Epithelial cell of proximal tubule (primary cell): ENCODE data around the gene CBLC. TPM values are rescaled to one million over a fixed set of nuclear protein-coding genes. Genes with fewer than 3 reads are reported as not detected.
"Not testable (repeated sequence)": the region's sequence is repeated elsewhere in the genome, so short reads cannot be mapped to it uniquely, and the experiment has no call there.

ENCODE experiments used
- DNase-seq: peaks from one replicate; pipeline ENCODE4 v3.0.0-alpha.2; 2011; ENCODE audit warnings: low read depth
- H3K4me3 ChIP-seq: 2 replicates; pipeline ENCODE4 v1.5.1; 2011; ENCODE audit warnings: low read depth, mild to moderate bottlenecking, low read length
- CTCF ChIP-seq: conservative IDR thresholded peaks from 2 replicates; pipeline ENCODE4 v1.5.1; 2012; ENCODE audit warnings: low read depth, mild to moderate bottlenecking, low read length
- total RNA-seq: library from RNA; depleted of rRNA; stranded (reverse); fragments of >200 nt; gene quantifications from 2 replicates; pipeline ENCODE4 v1.2.3, GENCODE V29; 2015

The CBLC gene
- total RNA-seq, 1 donor from 2014 or later, result 27.2 TPM

GRCh38 chr19:44820648-44821609 is 43.2 kb downstream of the CBLC start:
- no peak for DNase-seq
- H3K4me3 ChIP-seq, result no peak overlapping the region
- no peak for TF ChIP-seq CTCF

GRCh38 chr19:44822177-44822576 is 44.5 kb downstream of the CBLC start:
- DNase-seq, result no peak
- TF ChIP-seq CTCF, result no peak
- H3K4me3 ChIP-seq, result no peak overlapping the region

GRCh38 chr19:44822670-44823372 is 45.1 kb downstream of the CBLC start:
- no peak for DNase-seq
- H3K4me3 ChIP-seq, result no peak overlapping the region
- no peak for TF ChIP-seq CTCF

- H3K4me3 ChIP-seq, result no peak overlapping the region
- no peak for TF ChIP-seq CTCF
- DNase-seq, result no peak
Measured at GRCh38 chr19:44823373-44823698, 45.6 kb downstream of the CBLC start.

- TF ChIP-seq CTCF, result no peak
- H3K4me3 ChIP-seq, result no peak overlapping the region
- DNase-seq, result no peak
Measured at GRCh38 chr19:44824761-44825160, 47.1 kb downstream of the CBLC start.

- DNase-seq, H3K4me3 ChIP-seq: not testable (repeated sequence)
Measured at GRCh38 chr19:44832875-44833274, 55.2 kb downstream of the CBLC start.

GRCh38 chr19:44834399-44834798 is 56.7 kb downstream of the CBLC start:
- not testable (repeated sequence) for DNase-seq, H3K4me3 ChIP-seq

- TF ChIP-seq CTCF, result no peak
- no peak for DNase-seq
- H3K4me3 ChIP-seq, result no peak overlapping the region
Measured at GRCh38 chr19:44839276-44839675, 61.6 kb downstream of the CBLC start.
